Keratinocyte (primary cell): ENCODE results near the gene SNU13. TPM values are rescaled to one million over a fixed set of nuclear protein-coding genes. Genes with fewer than 3 reads are reported as not detected.
"Not testable (repeated sequence)": the region's sequence is repeated elsewhere in the genome, so short reads cannot be mapped to it uniquely, and the experiment has no call there.

Experiments used
- DNase-seq: peaks from one replicate; pipeline ENCODE4 v3.0.0-alpha.2; 2011; ENCODE audit warnings: low read depth, missing footprints, low spot score
- FAIRE-seq: peaks from 2 replicates; lab custom pipeline; 2011; peaks lifted over from hg19 to GRCh38; lab: Jason Lieb, UNC
- H2AFZ ChIP-seq: 2 replicates; pipeline ENCODE4 v1.6.0; 2012; ENCODE audit warnings: low read length, control low read depth, inconsistent platforms; ENCODE audit not compliant: control insufficient read depth
- H3K27ac ChIP-seq: 2 replicates; pipeline ENCODE4 v1.5.1; 2011; ENCODE audit warnings: low read length; ENCODE audit not compliant: control insufficient read depth, insufficient read depth
- H3K27me3 ChIP-seq: 3 replicates; pipeline ENCODE4 v1.6.0; 2011; ENCODE audit warnings: low read length; ENCODE audit not compliant: control insufficient read depth, insufficient read depth; ENCODE audit errors: extremely low read depth
- H3K36me3 ChIP-seq, 2 experiments: 2 replicates in 1 of 2; 3 replicates in 1 of 2; pipeline ENCODE4 v1.5.1; 2011; ENCODE audit warnings: low read length in 2 of 2, mild to moderate bottlenecking in 1 of 2; ENCODE audit not compliant: control insufficient read depth in 2 of 2, insufficient read depth in 2 of 2; ENCODE audit errors: extremely low read depth in 1 of 2
- H3K4me1 ChIP-seq: 3 replicates; pipeline ENCODE4 v1.5.1; 2011; ENCODE audit warnings: low read length; ENCODE audit not compliant: control insufficient read depth, insufficient read depth; ENCODE audit errors: extremely low read depth
- H3K4me2 ChIP-seq: 3 replicates; pipeline ENCODE4 v1.6.0; 2011; ENCODE audit warnings: low read depth, low read length; ENCODE audit not compliant: control insufficient read depth, insufficient read depth; ENCODE audit errors: extremely low read depth
- H3K4me3 ChIP-seq, 3 experiments: fragments of 200-600 bp in 1 of 3; sonication (generic) in 1 of 3; 2 replicates in 2 of 3; 3 replicates in 1 of 3; pipeline ENCODE4 v1.5.1; 2011 to 2016; ENCODE audit warnings: low read length in 3 of 3, mild to moderate bottlenecking in 3 of 3, control low read depth in 2 of 3, inconsistent platforms in 1 of 3, low read depth in 1 of 3, mixed read lengths in 1 of 3, mixed run types in 1 of 3, moderate library complexity in 1 of 3; ENCODE audit not compliant: control insufficient read depth in 2 of 3, insufficient read depth in 2 of 3; ENCODE audit errors: extremely low read depth in 1 of 3
- H3K79me2 ChIP-seq: 2 replicates; pipeline ENCODE4 v1.6.0; 2012; ENCODE audit warnings: low read length; ENCODE audit not compliant: control insufficient read depth, insufficient read depth
- H3K9ac ChIP-seq: 3 replicates; pipeline ENCODE4 v1.6.0; 2011; ENCODE audit warnings: low read length; ENCODE audit not compliant: control insufficient read depth, insufficient read depth; ENCODE audit errors: extremely low read depth
- H3K9me1 ChIP-seq: 3 replicates; pipeline ENCODE4 v1.6.0; 2011; ENCODE audit warnings: low read length; ENCODE audit not compliant: control insufficient read depth, insufficient read depth; ENCODE audit errors: extremely low read depth
- H3K9me3 ChIP-seq: 2 replicates; pipeline ENCODE4 v1.5.1; 2012; ENCODE audit warnings: low read depth, low read length; ENCODE audit not compliant: control insufficient read depth
- H4K20me1 ChIP-seq: 3 replicates; pipeline ENCODE4 v1.6.0; 2011; ENCODE audit warnings: low read length; ENCODE audit not compliant: control insufficient read depth, insufficient read depth; ENCODE audit errors: extremely low read depth
- EZH2 ChIP-seq: IDR thresholded peaks from one replicate; pipeline ENCODE4 v1.6.1; 2012; ENCODE audit warnings: inconsistent platforms, mild to moderate bottlenecking, low read length, moderate library complexity
- dilution Hi-C: fragments of 300-500 bp; cut with MboI; formaldehyde crosslinking; loops from one replicate; pipeline ENCODE4 v1.7.0; 2020; ENCODE audit warnings: low sequenced_read_pairs; ENCODE audit not compliant: extremely low pct_ligation_motif_present
- polyA minus RNA-seq, 3 experiments: library from RNA; depleted of rRNA, polyadenylated mRNA; stranded (reverse); fragments of >200 nt; gene quantifications; 1 replicate in 1 of 3; 2 replicates in 1 of 3; 3 replicates in 1 of 3; pipeline ENCODE4 v1.2.3, GENCODE V29; 2011
- polyA plus RNA-seq, 5 experiments: library from polyadenylated mRNA; depleted of rRNA in 3 of 5; stranded (reverse) in 3 of 5; stranded (forward) in 1 of 5; unstranded in 1 of 5; fragments of >200 nt; gene quantifications; 1 replicate in 1 of 5; 2 replicates in 3 of 5; 3 replicates in 1 of 5; pipeline versions ENCODE4 v1.2.1 to v1.2.3, GENCODE V29; 2011 to 2012; ENCODE audit warnings: missing spikeins in 2 of 5, low read depth in 1 of 5, low replicate concordance in 1 of 5
- TF ChIP-seq, protein P1 (sequence below), 3 experiments: IDR thresholded peaks in 1 of 3; conservative IDR thresholded peaks in 1 of 3; optimal IDR thresholded peaks in 1 of 3; 2 replicates in 2 of 3; 3 replicates in 1 of 3; pipeline versions ENCODE3 to v1.5.1; 2011; ENCODE audit warnings: low read length in 3 of 3, mild to moderate bottlenecking in 3 of 3, moderate library complexity in 2 of 3, control low read depth in 1 of 3, inconsistent platforms in 1 of 3; ENCODE audit not compliant: insufficient read depth in 2 of 3; ENCODE audit errors: extremely low read depth in 1 of 3

Gene SNU13
- 230 to 277 TPM (median 251 TPM) in 3 replicates for polyA plus RNA-seq
- polyA plus RNA-seq (2011; ENCODE audit: low read depth) = 31.7 TPM
- polyA plus RNA-seq (2011; cell fraction: cytosol; rRNA removed) = 309 and 339 TPM in 2 replicates
- polyA plus RNA-seq (2011; cell fraction: nucleus; rRNA removed) = 104 and 120 TPM in 2 replicates
- polyA plus RNA-seq (2012; ENCODE audit: low replicate concordance) = 193 and 196 TPM in 2 replicates
- 123 to 175 TPM (median 162 TPM) in 3 replicates for polyA minus RNA-seq
- 95.7 TPM for polyA minus RNA-seq (2011; cell fraction: cytosol; rRNA and poly(A)+ RNA removed)
- 24.0 and 27.8 TPM in 2 replicates for polyA minus RNA-seq (2011; cell fraction: nucleus; rRNA and poly(A)+ RNA removed)

- peak within 1 kb of the TSS; percentile 89 to 99 (median 91) for H3K4me3 ChIP-seq
- H3K4me2 ChIP-seq = peak within 1 kb of the TSS; percentile 88
- dilution Hi-C loops = no loop called here
- peak within 1 kb of the TSS; percentile 91 for H3K27ac ChIP-seq
- TF ChIP-seq, protein P1, sequence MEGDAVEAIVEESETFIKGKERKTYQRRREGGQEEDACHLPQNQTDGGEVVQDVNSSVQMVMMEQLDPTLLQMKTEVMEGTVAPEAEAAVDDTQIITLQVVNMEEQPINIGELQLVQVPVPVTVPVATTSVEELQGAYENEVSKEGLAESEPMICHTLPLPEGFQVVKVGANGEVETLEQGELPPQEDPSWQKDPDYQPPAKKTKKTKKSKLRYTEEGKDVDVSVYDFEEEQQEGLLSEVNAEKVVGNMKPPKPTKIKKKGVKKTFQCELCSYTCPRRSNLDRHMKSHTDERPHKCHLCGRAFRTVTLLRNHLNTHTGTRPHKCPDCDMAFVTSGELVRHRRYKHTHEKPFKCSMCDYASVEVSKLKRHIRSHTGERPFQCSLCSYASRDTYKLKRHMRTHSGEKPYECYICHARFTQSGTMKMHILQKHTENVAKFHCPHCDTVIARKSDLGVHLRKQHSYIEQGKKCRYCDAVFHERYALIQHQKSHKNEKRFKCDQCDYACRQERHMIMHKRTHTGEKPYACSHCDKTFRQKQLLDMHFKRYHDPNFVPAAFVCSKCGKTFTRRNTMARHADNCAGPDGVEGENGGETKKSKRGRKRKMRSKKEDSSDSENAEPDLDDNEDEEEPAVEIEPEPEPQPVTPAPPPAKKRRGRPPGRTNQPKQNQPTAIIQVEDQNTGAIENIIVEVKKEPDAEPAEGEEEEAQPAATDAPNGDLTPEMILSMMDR (optimal IDR thresholded peaks at IDR 0.05 in 1 of 3, IDR thresholded peaks at IDR 0.05 in 1 of 3, conservative IDR thresholded peaks at IDR 0.05 in 1 of 3; ENCODE audit: extremely low read depth in 1 of 3, insufficient read depth in 2 of 3, low read length in 3 of 3) = peak in 1 of 3 experiments; percentile 7
- no peak for TF ChIP-seq EZH2
- H3K9me1 ChIP-seq = no peaks in the 10 kb centered on the region
- peaks cover 10% of the 10 kb centered on the region for H3K4me1 ChIP-seq
- H2AFZ ChIP-seq = peak within 1 kb of the TSS; percentile 75
- H3K36me3 ChIP-seq = peaks cover 0 to under 1% of the 10 kb centered on the region in 2 experiments
- FAIRE-seq (peak; percentile 86), DNase-seq (no peak)
- H3K9me3 ChIP-seq = no peaks in the 10 kb centered on the region
- H3K9ac ChIP-seq = peak within 1 kb of the TSS; percentile 95
- peaks cover 3% of the 10 kb centered on the region for H4K20me1 ChIP-seq
- peaks cover 49% of the 10 kb centered on the region for H3K79me2 ChIP-seq
- no peaks in the 10 kb centered on the region for H3K27me3 ChIP-seq
Measured at GRCh38 chr22:41688365-41689211, at the start of gene SNU13. SNU13 (minus strand) TSS chr22:41688867; CDS start chr22:41688796, 71 bp downstream.

DNA sequence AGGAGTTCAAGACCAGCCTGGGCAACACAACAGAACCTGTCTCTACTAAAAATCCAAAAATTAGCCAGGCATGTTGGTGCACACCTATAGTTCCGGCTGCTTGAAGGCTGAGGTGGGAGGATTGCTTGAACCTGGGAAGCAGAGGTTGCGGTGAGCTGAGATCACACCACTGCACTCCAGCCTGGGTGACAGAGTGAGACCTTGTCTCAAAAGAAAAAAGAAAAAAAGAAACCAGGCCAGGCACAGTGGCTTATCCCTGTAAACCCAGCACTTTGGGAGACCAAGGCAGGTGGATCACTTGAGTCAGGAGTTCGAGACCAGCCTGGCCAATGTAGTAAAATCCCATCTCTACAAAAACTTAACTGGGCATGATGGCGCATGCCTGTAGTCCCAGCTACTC, 44.6 kb upstream of the SNU13 start:
- H3K36me3 ChIP-seq, H3K4me1 ChIP-seq, H3K27ac ChIP-seq, H3K9ac ChIP-seq, H4K20me1 ChIP-seq, H3K9me3 ChIP-seq, H3K4me2 ChIP-seq, FAIRE-seq, DNase-seq, H3K9me1 ChIP-seq, H3K79me2 ChIP-seq, H3K27me3 ChIP-seq, H3K4me3 ChIP-seq, dilution Hi-C loops, H2AFZ ChIP-seq: not testable (repeated sequence)
